ENCODE data around the gene PKMYT1. TPM values are rescaled to one million over a fixed set of nuclear protein-coding genes. Genes with fewer than 3 reads are reported as not detected.

Gene PKMYT1
- 10 to 100 TPM in 1 of 2 donors, 1 to 10 TPM in 1; 4.4 to 12.6 TPM for total RNA-seq
- long read RNA-seq, transcript PKMYT1-201 (9 exons, 2,171 nt), result major isoform, 5 of 8 reads
- long read RNA-seq, partial matches to known transcripts, result 3 of 8 reads
- long read RNA-seq, other reads (novel, unspliced or antisense), result 0 of 8 reads

DNA sequence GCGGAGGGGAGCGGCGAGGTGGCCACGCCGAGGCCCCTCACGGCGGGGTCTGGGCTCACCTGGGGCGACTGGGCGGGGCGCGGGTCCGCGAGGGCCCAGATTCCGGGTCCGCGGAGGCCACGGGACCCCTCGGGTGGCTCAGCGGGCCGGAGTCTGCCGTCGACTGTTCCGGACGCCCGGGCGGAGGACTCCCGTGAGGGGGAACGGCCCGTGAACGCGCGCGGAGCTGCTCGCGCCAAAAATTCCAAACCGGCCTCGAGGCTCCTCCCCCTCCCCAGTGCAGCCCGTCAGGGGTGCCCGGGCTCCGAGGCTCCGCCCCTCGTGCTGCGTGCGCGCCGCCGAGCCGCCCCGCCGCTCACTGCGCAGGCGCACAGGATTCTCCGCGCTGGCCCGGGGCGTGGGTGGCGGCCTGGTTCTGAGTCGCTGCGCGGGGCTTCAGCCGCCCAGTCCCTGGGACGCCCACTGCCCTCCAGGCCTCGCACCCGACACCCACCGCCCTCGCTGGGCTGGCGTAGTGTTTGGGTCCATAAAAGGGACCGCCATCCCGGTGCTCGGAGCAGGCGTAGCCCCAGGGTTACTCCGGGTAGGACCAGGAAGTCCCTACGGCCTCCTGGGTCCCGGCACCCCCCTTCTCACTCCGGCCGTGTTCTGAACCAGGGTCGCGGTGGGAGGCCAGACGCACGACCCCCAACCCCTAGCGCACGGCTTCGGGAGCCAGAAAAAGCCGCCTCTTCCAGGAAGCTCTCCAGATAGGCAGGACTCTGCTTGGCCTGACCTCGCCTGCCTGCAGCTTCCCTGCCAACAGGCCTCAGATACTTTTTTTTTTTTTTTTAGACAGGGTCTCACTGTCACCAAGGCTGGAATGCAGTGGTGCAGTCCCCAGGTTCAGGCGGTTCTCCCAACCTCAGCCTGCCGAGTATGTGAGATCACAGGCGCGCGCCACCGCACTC is at the start of gene PKMYT1:
PKMYT1 (minus strand) TSS at position 220 of the 950 bp plus-strand sequence. CDS start 789 bp downstream, outside the sequence.
- DNase-seq (peak; percentile 84 to 95), ATAC-seq (peak; percentile 85)
- intact Hi-C loops (cut with DNase I, micrococcal nuclease), result no loop called here

DNA sequence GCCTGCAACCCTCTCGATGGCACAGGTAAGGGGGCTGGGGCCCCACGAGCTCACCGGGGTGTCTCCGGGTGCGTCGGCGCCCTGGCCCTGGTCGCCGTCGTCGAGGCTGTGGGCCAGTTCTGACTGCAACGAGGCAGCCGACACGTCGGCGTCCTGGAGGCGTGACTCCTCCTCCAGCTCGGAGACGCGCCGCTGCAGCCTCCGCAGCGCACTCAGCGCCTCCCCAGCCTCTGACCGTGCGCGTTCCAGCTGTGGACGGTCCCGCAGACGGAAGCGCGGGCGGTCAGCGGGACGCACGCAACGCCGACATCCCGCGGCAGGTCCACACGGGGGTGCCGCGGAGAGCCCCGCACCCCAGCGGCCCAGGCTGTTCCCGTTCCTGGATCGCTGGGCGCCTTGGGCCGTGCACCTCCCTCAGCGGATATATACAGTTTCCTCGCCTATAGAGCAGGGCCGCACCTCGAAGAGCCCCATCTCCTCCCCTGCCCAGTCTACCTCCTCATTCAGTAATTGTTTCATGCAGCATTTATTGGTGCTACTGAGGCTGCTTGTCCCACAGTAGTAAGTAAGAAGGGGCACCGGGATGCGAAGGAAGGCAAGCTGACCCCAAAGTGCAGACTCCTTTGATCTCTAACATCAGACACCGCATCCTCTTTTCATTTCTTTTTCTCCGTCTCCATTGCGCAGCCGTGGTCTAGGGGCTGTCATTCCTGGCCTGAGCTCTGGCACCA is 49.4 kb upstream of the PKMYT1 start:
- intact Hi-C loops (cut with DNase I, micrococcal nuclease), result no loop called here
- DNase-seq (peak in 1 of 2 donors; percentile 29), ATAC-seq (no peak)

DNA sequence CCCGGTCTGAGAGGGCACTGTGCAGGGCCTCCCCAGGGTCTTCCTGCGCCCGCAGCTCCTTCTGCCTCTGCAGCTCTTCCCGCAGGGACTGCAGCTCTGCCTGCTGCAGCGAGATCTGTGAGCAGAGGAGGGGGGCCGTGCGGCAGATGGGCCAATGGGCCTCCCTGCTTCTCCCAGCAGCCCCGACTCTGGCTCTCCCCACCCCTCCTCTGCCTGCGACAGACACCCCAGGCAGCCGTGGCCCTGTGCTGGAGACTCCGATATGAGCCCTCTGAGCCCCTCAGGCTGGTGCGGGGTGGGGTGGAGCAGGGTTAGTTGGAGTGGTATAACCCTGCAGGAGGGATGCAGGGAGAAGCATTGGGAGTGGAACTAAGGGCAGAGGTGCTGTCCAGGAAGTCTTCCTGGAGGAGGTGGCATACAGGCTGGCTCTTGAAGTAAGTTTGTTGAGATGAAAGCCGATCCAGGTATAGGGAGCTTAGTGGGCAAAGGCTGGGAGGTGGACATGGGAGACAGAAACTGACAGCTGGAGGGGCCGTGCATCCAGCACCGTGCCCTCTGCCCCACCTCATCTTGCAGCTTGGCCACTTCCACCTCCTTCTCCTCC is 48.6 kb upstream of the PKMYT1 start:
- intact Hi-C loops (cut with DNase I, micrococcal nuclease), result no loop called here
- no peak for ATAC-seq

DNA sequence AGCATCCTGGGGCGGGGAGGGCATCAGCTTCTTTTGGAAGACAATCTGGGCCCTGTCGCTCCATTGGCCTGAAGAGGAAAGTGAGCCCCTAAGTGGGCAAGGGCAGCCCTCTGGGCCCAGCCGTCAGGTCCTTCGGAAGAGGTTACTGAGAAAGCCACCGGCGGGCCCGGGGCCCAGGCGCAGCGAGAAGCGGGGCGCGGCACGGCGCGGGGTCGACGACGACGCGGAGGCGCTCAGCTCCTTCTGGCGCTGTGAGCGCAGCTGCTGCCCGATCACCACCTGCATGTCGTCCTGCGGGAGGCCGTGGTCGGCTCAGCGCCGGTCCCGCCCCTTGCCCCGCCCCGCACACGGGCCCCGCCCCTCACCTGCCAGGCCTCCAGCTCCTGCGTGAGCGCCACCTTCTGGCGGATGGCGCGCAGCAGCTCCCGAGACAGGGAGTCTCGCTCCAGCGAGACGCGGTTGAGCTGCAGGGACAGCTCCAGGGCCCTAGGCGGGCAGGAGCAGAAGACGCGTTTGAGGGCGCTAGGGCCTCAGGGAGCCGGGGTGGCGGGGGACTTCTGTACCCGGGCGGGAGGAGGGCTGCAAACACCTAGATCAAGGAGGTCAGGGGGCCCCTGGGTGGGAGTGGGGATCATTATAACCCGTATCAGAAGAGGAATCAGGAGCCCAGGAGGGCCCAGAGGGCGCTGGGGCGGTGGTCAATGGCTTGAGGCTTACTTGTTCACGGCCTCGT is 47.9 kb upstream of the PKMYT1 start:
- intact Hi-C loops (cut with DNase I, micrococcal nuclease), result no loop called here
- ATAC-seq, result peak; percentile 61
- DNase-seq, result peak; percentile 78 to 93

More for the DNA sequence above, 48.6 kb upstream of the PKMYT1 start:
- no peak for DNase-seq

DNA sequence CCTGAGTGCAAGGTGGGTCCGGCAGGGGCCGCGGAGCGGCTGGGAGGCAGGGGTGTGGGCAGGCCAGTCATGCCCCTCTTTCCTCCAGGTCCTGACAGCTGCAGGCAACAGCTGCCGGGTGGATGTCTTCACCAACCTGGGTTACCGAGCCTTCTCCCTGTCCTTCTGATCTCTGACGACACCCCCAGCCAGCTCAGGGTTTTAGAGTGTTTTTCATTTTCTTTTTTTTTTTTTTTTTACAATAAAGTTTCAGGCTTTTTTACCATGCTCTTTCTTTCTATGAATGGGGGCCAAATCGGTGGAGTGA is 47.2 kb upstream of the PKMYT1 start:
- ATAC-seq (no peak), DNase-seq (no peak)
- intact Hi-C loops (cut with DNase I, micrococcal nuclease), result no loop called here

DNA sequence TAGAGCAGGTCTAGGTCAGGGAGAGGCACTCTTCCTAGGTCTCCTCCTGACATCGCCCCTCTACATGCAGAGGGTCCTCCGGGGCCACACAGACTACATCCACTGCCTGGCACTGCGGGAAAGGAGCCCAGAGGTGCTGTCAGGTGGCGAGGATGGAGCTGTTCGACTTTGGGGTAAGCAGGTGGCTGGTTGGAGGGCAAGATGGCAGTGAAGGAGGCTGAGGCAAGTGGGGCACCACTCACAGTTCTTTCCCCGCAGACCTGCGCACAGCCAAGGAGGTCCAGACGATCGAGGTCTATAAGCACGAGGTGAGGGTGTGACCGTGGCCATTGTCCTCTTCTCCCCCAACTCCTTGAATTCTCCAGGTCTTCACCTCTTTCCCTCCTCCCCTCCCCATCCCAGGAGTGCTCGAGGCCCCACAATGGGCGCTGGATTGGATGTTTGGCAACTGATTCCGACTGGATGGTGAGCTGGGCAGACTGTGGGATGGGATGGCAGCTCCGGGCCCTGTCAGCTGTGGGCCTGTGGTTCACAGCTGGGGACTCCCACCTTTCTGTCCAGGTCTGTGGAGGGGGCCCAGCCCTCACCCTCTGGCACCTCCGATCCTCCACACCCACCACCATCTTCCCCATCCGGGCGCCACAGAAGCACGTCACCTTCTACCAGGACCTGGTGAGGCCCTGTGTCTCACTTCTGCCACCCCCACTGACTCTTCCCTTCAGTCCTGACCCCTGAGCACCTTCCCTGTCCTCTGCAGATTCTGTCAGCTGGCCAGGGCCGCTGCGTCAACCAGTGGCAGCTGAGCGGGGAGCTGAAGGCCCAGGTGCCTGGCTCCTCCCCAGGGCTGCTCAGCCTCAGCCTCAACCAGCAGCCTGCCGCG is 46.6 kb upstream of the PKMYT1 start:
- DNase-seq, result no peak
- intact Hi-C loops (cut with DNase I, micrococcal nuclease), result no loop called here
- ATAC-seq, result no peak

DNA sequence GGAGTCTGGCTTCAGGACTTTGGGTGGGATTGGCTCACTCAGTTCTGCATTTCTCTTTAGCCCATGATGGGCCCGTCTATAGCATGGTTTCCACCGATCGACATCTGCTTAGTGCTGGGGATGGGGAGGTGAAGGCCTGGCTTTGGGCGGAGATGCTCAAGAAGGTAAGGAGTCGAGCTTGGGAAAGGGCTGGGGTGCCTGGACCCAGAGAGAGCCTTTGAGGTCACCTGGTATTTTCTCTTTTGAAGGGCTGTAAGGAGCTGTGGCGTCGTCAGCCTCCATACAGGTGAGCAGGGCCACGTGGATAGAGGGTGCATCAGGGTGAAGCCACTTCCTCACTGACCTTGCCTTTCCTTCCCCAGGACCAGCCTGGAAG is 45.7 kb upstream of the PKMYT1 start:
- intact Hi-C loops (cut with DNase I, micrococcal nuclease), result no loop called here
- no peak for DNase-seq
- no peak for ATAC-seq

DNA sequence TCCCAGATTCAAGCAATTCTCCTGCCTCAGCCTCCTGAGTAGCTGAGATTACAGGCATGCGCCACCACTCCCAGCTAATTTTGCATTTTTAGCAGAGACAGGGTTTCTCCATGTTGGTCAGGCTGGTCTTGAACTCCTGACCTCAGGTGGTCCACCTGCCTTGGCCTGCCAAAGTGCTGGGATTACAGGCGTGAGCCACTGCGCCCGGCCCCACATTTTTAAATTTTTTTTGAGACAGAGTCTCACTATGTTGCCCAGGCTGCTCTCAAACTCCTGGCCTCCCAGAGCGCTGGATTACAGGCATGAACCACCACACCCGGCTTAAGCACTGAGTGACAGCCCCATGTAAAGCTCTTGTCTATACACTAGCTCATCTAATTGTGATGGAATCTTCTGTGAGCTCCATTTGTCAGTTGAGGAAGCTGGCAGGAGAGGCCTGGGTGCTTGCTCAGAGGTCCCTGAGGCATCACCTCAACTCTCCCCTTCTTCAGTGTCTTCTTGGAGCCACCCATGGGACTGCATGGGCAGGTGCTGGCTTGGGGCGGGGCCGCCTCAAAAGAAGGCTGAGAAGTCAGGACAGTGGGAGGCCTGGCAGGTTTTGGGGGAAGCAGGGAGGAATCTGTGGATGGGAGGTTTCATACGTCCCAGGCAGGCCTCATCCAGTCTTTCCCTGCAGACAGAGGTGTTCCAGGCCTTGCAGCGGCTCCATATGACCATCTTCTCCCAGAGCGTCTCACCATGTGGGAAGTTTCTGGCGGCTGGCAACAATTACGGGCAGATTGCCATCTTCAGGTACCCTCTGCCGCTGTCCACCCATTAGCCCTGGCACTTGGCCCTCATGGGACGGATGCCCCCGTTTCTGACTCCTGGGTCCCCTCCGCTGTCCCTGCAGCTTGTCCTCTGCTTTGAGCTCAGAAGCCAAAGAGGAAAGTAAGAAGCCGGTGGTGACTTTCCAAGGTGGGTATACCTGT is 45.1 kb upstream of the PKMYT1 start:
- DNase-seq (no peak), ATAC-seq (no peak)
- intact Hi-C loops (cut with DNase I, micrococcal nuclease), result no loop called here

DNA sequence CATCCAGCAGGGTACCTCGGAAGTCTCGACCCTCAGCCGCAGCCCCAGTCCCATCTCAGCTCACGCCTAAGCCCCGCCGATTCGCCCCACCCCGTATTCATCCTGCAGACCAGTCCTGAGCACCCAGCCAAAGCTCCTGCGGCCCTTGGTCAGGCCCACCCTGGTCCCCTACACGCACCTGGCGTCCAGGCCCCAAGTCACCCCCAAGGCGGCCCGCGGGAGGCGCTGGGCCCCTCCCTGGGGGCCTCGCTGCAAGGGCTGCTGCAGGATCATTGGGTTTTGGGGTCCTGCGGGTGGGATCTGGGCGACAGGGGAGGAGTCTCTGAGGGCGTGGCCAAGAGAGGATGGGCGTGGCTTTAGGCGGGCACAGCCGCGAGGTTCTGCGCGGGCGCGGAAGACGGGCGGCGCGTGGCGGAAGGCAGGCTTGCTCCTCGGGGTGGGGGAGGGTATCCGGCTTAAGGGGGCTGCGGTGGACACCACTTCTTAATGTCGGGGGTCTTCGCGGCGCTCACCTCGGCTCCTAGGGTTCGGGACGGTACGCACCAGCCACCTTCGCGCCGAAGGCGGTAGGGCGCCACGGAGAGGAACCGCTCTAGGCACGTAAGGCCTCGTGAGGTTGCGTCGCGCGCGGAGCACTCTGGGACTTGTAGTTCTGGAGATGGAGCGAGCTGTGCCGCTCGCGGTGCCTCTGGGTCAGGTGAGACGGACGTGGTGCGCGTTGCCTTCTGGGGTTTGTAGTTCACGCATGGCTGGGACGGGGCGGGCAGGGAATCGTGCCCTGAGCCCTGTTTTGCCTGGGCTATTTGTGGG is 43.6 kb upstream of the PKMYT1 start, which contains the start of the genes HCFC1R1 and THOC6:
HCFC1R1 (minus strand) TSS at position 274 of the 810 bp plus-strand sequence; CDS start at position 273, 1 bp downstream.
THOC6 (plus strand) TSS at position 367 of the 810 bp plus-strand sequence; CDS start at position 659, 292 bp downstream.
- intact Hi-C loops (cut with DNase I, micrococcal nuclease), result no loop called here
- DNase-seq (peak; percentile 98 to 99), ATAC-seq (peak; percentile 66)

DNA sequence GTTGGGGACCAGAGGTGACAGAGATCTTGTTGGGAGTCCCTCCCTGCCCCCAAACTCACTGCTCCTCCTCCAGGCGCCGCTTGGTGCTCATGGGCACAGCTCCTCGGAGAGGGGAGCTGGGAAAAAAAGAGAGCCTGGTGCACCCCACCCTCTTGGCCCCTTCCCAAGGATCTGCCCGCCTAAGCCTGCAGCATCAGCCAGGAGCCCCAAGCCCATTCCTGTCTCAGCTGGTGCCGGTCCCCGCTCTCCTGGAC is 43.1 kb upstream of the PKMYT1 start:
- intact Hi-C loops (cut with DNase I, micrococcal nuclease), result no loop called here
- DNase-seq (no peak), ATAC-seq (no peak)

DNA sequence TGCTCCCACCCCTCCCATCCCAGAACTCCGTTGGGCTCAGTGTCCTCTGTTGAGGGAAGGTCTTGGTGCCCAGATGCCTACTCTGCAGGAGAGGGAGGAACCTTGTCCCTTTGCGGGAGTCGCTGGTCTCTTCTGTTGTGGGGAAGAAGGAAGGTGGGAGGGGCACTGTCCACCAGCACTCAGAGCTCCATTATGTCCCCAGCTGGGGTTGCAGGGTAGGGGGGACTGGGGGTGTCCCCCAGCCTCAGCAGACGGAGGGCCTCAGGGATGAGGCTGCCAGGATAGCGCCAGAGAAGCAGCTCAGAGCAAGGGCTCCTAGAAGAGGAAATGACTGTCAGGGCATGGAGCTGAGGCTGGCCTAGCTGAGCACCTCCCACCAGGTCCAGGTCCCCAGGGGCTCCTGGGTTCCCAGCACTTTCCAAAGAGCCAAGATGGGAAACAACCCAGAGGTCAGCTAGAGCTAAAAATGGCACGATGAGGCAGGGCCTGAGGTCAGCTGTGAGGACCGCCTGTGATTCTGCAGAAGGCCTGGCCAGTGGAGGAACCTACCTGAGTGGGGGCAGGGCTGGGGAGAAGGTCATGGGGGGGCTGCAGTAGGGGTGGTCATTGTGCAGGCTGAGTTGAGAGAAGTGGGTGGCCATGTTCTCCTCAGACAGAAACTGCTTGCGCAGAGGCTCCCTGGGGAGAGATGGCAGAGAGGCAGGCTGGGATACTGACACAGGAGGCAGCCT is 42.6 kb upstream of the PKMYT1 start:
- no peak for ATAC-seq

DNA sequence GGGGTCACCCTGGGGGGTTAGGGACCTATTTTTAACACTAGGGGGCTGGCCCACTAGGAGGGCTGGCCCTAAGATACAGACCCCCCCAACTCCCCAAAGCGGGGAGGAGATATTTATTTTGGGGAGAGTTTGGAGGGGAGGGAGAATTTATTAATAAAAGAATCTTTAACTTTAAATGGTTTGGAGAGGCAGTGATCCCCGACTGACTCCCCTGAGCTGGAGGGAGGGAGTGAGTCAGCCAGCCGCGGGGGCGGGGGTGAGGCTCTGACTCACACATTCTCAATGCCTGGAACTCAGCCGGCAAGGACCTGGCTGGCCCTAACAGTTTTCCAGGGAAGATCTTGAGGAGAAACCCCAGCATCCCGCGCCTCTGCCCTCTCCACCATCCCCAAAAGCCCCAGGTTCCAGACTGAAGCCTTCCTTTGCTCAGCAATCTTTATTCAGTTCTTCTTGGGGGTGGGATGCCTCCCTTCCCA is 42.0 kb upstream of the PKMYT1 start:
- intact Hi-C loops (cut with DNase I, micrococcal nuclease), result no loop called here
- peak; percentile 81 to 89 for DNase-seq
- ATAC-seq, result peak; percentile 20

More for the DNA sequence above, 42.6 kb upstream of the PKMYT1 start:
- DNase-seq, result peak; percentile 18 to 41
- intact Hi-C loops (cut with DNase I, micrococcal nuclease), result no loop called here

DNA sequence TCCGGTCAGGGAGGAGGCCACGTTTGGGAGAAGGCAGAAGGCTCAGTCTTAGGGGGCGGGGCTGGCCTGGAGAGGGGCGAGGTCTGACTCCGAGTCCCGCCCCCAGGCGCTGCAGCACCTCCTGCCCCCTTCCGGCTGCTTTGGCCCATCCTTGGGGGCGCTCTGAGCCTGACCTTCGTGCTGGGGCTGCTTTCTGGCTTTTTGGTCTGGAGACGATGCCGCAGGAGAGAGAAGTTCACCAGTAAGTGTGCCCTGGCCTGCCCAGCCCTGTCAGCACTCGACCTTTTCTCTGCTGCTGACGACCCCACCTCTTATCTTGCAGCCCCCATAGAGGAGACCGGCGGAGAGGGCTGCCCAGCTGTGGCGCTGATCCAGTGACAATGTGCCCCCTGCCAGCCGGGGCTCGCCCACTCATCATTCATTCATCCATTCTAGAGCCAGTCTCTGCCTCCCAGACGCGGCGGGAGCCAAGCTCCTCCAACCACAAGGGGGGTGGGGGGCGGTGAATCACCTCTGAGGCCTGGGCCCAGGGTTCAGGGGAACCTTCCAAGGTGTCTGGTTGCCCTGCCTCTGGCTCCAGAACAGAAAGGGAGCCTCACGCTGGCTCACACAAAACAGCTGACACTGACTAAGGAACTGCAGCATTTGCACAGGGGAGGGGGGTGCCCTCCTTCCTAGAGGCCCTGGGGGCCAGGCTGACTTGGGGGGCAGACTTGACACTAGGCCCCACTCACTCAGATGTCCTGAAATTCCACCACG is 41.4 kb upstream of the PKMYT1 start:
- intact Hi-C loops (cut with DNase I, micrococcal nuclease), result no loop called here
- ATAC-seq (peak; percentile 49), DNase-seq (peak; percentile 84 to 91)
